Middle frontal gyrus (tissue), 1 donor: ENCODE data around the gene C1RL.
"Not testable (repeated sequence)": the region's sequence is repeated elsewhere in the genome, so short reads cannot be mapped to it uniquely, and the experiment has no call there.

Experiments
- DNase-seq: peaks from one replicate; pipeline ENCODE4 v3.0.0-alpha.2; 2015; ENCODE audit warnings: low spot score; ENCODE audit errors: extremely low spot score

C1RL gene

DNA sequence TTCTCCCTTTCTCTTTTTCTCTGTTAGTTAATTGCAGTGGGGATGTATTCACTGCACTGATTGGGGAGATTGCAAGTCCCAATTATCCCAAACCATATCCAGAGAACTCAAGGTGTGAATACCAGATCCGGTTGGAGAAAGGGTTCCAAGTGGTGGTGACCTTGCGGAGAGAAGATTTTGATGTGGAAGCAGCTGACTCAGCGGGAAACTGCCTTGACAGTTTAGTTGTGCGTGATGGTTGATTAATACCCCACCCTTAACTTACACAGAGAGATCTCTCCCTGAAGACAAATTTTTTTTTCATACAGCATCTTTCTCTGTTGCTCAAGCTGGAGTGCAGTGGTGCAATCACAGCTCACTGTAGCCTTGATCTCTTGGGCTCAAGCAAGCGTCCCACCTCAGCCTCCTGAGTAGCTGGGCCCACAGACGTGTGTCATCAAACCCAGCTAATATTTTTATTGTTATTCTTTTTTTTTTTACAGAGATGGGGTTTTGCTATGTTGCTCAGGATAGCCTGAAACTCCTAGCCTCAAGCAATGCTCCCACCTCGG, 43.9 kb downstream of the C1RL start:
- DNase-seq, result no peak

DNA sequence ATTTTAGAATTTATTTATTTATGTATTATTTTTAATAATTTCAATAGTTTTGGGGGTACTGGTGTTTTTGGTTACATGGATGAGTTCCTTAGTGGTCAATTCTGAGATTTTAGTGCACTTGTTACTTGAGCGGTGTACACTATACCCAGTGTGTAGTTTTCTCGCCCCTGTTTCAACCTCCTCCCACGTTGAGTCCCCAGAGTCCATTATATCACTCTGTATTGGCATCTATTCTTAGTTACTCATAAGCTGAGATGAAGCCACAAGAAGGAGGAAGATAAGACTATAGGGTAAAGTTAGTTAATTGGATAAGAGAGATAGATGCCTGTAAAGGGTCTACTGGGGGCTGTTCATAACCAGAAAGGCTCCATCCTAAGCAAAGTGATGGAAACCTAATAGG, 44.5 kb downstream of the C1RL start:
- no peak for DNase-seq

DNA sequence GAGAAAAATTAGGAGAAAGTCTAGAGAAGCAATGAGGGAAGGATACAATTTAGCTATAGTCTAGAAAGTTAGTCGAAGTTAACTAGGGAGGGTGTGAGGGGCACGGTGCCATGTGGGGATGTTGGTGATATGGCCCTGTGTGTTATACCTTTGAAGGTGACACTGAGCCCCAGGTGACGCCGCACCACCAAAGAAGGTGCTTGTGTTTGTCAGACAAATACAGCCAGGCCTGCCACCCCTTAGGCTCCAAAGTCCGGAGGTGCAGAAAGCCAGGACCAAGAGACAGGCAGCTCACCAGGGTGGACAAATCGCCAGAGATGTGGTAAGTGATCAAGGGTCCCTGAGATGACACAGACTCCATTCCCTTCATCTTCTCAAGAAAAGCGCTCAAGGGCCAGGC, 47.4 kb downstream of the C1RL start:
- DNase-seq, result no peak

DNA sequence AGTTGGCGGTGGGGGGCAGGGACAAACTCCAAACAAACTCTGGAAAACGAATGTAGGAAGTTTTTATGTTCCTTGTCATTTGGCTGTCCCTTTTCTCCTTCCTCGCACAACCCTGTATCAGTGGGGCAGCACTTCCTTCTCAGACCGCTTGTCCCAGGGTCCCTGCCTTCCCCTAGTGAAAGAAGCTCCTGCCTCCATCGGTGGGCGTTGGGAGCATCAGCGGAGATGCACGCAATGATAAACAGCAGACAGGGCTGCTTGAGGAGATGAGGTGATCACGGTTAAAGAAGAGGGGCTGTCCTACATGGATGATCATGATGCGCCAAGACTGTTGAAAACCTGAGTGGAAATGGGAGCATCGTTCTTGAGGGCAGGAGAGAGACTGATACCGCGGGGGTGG, 47.9 kb downstream of the C1RL start:
- DNase-seq, result no peak

DNA sequence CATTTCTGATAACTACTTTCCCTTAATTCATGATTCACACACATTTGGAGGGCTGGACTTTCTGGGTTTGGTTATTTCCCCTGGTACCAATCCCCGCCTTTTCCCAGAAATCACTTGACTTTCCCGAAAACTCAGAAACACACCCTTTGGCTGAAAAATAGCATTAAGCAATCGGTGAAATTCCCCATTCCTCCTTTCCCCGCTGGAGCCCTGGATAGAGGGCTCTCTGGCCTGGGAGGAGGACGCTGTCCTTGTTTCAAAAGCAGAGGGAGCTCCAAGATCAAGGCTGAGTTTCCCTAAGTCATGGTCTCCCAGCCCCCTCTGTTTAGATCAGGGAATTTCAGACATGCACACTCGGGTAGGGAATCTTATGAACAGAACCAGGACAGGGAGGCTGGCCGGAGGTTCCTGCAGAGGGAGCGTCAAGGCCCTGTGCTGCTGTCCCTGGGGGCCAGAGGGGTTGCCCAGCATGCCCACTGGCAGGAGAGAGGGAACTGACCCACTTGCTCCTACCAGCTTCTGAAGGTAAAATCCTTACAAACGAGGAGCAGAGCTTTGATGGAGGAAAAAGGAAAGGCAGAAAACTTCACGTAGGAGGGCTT, 48.6 kb downstream of the C1RL start, which contains the start of gene C1S:
C1S (plus strand) TSS at position 366 of the 602 bp plus-strand sequence. CDS start 1,195 bp downstream, outside the sequence.
- DNase-seq, result peak; percentile 11

DNA sequence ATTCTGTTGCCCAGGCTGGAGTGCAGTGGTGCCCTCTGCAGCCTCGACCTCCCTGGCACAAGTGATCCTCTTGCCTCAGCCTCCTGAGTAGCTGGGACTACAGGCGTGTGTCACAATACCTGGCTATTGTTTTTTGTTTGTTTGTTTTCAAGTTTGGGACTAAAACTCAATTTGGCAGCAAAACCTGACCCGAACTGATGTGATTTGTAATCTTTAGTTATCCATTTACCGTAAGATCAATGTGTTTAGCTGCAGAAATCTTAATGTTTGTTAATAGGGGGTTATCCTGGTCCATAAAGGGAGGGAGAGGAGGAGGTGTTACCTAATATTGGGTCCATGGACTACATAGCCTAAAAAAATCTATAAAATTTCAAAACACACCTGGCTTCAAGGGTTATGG, 49.2 kb downstream of the C1RL start:
- DNase-seq, result no peak

DNA sequence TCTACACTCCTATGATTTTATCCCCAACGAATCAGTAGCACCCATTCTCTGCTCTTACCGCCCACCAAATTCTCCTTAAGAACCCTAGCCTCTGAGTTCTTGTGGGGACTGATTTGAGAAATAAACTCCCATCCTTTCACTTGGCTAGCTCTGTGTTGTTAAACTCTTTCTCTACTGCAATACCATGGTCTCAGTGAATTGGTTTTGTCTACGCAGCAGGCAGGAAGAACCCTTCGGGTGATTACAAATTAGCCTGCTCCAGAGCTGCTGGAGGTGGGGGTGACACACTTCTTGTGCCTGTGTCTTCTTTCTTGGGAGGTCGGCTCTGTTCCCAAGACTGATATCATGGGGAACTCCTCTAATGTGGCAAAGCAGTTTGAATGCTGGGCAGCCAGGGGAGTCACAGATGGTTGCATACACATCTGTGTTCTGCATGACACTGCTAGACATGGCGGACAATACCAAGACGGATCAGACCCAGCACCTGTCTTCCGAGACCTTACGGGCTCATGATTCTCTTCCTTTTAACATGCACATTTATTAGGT, 50.1 kb downstream of the C1RL start:
- no peak for DNase-seq

DNA sequence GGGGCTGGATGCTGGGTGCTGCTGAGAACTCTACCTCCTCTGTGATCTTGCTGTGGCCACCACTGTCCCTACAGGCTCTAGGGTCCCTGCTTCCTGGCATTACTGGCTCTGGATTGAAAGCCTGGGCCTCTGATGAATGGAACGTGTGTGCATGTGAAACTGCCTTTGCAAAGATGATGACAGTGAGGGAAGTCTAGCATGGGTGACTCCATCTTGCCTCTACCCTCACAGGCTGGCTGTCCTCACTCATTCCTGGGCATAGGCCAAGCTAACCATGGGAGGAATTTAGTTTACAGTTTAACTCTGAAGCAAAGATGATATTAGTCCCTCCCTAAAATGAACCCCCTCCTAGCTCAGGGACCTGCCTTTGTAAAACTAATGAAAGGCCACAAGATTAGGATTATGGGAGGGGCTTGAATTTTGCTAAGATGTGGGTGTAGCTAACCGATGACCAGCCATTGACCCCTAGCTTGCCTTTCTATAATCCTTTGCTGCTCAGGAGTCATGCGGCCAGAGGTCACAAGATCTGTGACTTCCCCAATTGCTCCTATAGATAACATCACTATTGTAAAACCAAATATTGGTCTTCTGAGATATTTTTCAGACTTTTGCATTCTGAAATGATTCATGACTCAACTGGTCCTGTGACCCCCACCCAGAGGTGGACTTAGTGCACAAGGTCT, 50.7 kb downstream of the C1RL start:
- DNase-seq, result no peak

DNA sequence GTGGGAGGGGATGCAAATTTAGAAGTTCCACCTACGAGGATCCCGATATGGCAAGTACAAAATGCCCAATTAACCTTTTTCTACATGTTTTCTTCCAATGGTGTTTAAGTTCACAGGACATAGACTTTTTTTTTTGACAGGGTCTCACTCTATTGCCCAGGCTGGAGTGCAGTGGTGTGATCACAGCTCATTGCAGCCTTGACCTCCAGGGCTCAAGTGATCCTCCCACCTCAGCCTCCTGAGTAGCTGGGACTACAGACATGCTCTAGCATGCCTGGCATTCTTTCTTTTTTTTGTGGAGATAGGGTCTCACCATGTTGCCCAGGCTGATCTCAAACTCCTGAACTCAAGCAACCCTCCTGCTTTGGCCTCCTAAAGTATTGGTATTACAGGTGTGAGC, 53.3 kb downstream of the C1RL start:
- DNase-seq, result not testable (repeated sequence)

DNA sequence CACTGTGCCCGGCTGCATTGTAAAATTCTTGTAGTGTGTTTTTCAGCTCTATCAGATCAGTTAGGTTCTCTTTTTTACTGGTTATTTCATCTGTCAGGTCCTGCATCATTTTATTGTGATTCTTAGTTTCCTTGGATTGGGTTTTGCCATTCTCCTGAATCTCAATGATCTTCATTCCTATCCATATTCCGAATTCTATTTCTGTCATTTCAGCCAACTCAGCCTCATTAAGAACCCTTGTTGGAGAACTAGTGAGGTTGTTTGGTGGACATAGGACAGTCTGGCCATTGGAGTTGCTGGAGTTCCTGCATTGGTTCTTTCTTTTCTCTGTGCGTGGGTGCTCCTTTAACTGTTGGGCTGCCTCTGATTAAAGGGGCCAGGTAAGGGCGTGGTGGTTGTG, 54.1 kb downstream of the C1RL start:
- DNase-seq, result no peak

DNA sequence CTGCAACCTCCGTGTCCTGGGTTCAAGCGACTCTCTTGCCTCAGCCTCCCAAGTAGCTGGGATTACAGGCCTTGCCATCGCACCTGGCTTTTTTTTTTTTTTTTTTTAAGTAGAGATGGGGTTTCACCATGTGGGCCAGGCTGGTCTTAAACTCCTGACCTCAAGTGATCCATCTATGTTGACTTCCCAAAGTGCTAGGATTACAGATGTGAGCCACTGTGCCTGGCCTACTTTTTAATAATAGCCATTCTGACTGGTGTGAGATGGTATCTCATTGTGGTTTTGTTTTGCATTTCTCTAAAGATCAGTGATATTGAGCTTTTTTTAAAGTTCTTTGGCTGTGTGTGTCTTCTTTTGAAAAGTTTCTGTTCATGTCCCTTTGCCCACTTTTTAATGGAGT, 59.0 kb downstream of the C1RL start:
- DNase-seq, result not testable (repeated sequence)

DNA sequence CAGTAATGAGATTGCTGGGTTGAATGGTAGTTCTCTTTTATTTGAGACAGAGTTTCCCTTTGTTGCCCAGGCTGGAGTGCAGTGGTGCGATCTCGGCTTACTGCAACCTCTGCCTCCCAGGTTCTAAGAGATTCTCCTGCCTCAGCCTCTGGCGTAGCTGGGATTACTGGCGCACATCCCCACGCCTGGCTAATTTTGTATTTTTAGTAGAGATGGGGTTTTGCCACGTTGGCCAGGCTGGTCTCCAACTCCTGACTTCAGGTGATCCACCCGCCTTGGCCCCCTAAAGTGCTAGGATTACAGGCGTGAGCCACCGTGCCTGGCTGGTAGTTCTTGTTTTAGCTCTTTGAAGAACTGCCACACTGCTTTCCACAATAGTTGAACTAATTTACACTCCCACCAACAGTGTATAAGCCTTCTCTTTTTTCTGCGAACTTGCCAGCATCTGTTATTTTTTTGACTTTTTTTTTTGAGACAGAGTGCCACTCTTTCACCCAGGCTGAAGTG, 59.5 kb downstream of the C1RL start:
- not testable (repeated sequence) for DNase-seq

DNA sequence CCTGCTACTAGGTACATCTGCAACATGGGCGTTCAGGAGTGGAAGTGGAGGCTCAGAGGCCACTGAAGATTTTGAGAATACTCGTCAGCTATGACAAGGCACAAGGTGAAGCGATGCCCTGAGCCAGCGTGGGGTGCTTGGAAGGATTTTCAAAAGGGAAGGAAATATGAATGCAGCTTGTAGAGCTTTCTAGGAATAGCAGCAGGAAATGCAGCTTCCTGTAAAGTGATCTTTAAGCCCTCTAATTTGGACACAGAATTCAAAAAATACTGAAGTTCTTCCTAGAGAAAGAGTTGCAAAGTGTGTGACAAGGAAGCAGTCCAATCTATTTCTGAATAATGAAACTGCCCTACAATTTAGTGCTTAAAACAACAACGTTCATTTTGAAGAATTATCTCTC, 61.7 kb downstream of the C1RL start:
- no peak for DNase-seq

DNA sequence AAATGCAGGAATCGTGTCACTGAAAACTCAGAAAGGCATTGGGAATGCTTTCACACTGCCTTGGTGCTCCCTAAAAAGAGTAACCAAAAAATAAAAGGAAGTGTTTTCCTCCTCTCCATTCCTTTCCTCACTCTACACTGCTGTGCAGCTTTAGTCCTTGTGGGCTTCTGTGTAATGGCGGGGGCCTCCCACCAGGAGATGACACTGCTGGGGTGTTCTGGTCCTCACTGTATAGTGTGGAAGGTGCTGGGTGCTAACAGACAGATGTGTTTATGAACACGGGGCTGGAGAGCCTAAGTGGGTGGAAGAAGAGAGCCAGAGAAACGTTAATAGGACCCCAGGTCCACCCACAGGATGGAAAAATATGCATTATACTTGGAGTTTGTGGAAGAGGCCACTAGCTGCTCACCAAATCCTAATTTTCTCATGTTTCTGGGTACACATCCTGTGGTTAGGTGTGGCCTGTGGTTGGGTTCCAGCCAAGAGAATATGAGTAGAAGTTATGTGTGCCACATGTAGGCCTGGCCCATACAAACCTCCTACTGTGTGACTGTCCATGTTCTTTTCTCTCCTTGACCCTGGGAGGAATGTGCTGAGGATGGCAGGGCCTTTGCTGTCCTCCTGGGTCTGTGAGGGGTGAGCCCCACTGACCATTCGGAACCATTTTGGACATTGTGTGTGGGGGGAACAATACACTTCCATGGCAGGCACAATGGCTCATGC, 62.5 kb downstream of the C1RL start:
- no peak for DNase-seq

DNA sequence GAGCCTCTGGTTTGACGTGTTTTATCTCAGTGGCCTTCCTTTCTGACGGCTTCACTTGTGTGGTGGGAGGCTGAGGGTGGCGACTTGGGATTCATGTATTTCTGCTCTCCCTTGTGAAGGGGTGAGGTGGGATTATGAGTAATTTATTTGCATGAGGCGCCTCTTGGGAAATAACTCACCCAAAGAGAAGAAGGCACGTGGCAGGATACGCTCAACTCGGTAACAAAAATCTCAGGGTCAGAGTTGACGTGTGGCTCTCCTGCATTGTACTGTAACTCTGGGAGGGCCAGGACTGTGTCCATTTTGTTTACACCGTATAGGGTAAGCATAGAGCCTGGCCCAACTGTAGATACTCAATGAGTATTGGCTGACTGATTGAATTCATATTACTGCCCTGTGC, 63.1 kb downstream of the C1RL start:
- no peak for DNase-seq
